HCEC 1CT (cell line): ENCODE measurements around the gene KCTD20.
"Not testable (repeated sequence)": the region's sequence is repeated elsewhere in the genome, so short reads cannot be mapped to it uniquely, and the experiment has no call there.

Source experiments
- DNase-seq: peaks from one replicate; pipeline ENCODE4 v3.0.0-alpha.2; 2017

The KCTD20 gene

GRCh38 chr6:36445621-36446020 lies 2.8 kb downstream of the KCTD20 start:
- DNase-seq, result no peak

GRCh38 chr6:36449173-36449572 lies 6.4 kb downstream of the KCTD20 start:
- DNase-seq, result not testable (repeated sequence)

- DNase-seq, result not testable (repeated sequence)
Measured at GRCh38 chr6:36452897-36453296, 10.1 kb downstream of the KCTD20 start.

- DNase-seq, result no peak
Measured at GRCh38 chr6:36455486-36456027, 12.8 kb downstream of the KCTD20 start.

- DNase-seq, result no peak
Measured at GRCh38 chr6:36459501-36459900, 16.7 kb downstream of the KCTD20 start.

- no peak for DNase-seq
Measured at GRCh38 chr6:36460916-36461315, 18.1 kb downstream of the KCTD20 start.

GRCh38 chr6:36461646-36462045 lies 18.8 kb downstream of the KCTD20 start:
- DNase-seq, result no peak

- DNase-seq, result peak; percentile 29
Measured at GRCh38 chr6:36463676-36464075, 20.9 kb downstream of the KCTD20 start.

GRCh38 chr6:36464233-36464632 lies 21.4 kb downstream of the KCTD20 start:
- DNase-seq, result no peak

GRCh38 chr6:36467625-36468024 lies 24.8 kb downstream of the KCTD20 start:
- no peak for DNase-seq

- DNase-seq, result no peak
Measured at GRCh38 chr6:36469148-36469661, 26.4 kb downstream of the KCTD20 start.

- no peak for DNase-seq
Measured at GRCh38 chr6:36469946-36470345, 27.1 kb downstream of the KCTD20 start.

- DNase-seq, result no peak
Measured at GRCh38 chr6:36478051-36478526, 35.3 kb downstream of the KCTD20 start.

GRCh38 chr6:36479256-36479655 lies 36.5 kb downstream of the KCTD20 start:
- no peak for DNase-seq

GRCh38 chr6:36483326-36483725 lies 40.5 kb downstream of the KCTD20 start:
- DNase-seq, result not testable (repeated sequence)

- no peak for DNase-seq
Measured at GRCh38 chr6:36484736-36485135, 41.9 kb downstream of the KCTD20 start.

- peak; percentile 19 for DNase-seq
Measured at GRCh38 chr6:36487698-36488097, 44.9 kb downstream of the KCTD20 start.

- DNase-seq, result no peak
Measured at GRCh38 chr6:36488221-36488620, 45.4 kb downstream of the KCTD20 start.

GRCh38 chr6:36489426-36489825 lies 46.6 kb downstream of the KCTD20 start:
- DNase-seq, result no peak

- DNase-seq, result no peak
Measured at GRCh38 chr6:36491378-36491965, 48.7 kb downstream of the KCTD20 start.

- DNase-seq, result no peak
Measured at GRCh38 chr6:36492092-36492491, 49.3 kb downstream of the KCTD20 start.

- DNase-seq, result no peak
Measured at GRCh38 chr6:36492621-36493020, 49.8 kb downstream of the KCTD20 start.

- no peak for DNase-seq
Measured at GRCh38 chr6:36493319-36493718, 50.5 kb downstream of the KCTD20 start.

- DNase-seq, result no peak
Measured at GRCh38 chr6:36493859-36494258, 51.1 kb downstream of the KCTD20 start.

GRCh38 chr6:36495086-36495485 lies 52.3 kb downstream of the KCTD20 start:
- DNase-seq, result no peak
